ENCODE results near the gene SCARB1.

DNA sequence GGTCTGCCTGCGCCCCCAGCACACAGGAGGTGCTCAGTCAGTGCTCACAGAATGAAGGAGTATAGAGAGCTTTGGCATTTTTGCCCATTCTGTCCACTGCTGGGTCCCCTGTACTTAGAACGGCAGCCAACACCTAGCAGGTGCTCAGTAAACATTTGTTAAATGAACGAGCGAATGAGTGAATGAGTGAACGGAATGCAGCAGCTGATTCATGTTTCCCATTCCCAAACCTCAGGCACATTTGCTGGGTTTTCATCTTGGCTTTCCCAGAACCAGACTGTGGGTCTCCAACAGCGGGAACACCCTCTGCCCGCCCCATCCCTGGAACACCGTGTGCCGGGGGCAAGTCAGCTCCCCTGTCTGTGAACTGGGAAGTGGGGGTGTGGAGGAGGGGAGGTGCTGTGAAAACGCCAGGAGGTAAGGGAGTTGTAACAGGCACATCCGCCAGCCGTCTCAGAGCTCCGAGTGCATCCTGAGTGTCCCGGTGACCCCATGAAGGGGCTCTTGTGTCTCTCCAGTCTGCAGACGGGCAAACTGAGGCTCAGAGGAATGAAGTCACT, 47.3 kb downstream of the SCARB1 start:
- TF ChIP-seq, protein P1, sequence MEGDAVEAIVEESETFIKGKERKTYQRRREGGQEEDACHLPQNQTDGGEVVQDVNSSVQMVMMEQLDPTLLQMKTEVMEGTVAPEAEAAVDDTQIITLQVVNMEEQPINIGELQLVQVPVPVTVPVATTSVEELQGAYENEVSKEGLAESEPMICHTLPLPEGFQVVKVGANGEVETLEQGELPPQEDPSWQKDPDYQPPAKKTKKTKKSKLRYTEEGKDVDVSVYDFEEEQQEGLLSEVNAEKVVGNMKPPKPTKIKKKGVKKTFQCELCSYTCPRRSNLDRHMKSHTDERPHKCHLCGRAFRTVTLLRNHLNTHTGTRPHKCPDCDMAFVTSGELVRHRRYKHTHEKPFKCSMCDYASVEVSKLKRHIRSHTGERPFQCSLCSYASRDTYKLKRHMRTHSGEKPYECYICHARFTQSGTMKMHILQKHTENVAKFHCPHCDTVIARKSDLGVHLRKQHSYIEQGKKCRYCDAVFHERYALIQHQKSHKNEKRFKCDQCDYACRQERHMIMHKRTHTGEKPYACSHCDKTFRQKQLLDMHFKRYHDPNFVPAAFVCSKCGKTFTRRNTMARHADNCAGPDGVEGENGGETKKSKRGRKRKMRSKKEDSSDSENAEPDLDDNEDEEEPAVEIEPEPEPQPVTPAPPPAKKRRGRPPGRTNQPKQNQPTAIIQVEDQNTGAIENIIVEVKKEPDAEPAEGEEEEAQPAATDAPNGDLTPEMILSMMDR (IDR thresholded peaks at IDR 0.05; ENCODE audit: low read length), result no peak
- TF ChIP-seq EZH2 (optimal IDR thresholded peaks at IDR 0.05; ENCODE audit: low read depth, low read length) (no peak), EZH2phosphoT487 (IDR thresholded peaks at IDR 0.05; ENCODE audit: low read length) (no peak)
